Hepatocyte (in vitro differentiated cells): Measurements from ENCODE around the gene UMAD1.

Source experiments
- CTCF ChIP-seq: fragments of 200-600 bp; sonication (generic); IDR thresholded peaks from 2 replicates; pipeline ENCODE4 v1.5.1; 2016; ENCODE audit warnings: antibody characterized with exemption, mild to moderate bottlenecking; ENCODE audit not compliant: poor library complexity
- EZH2 ChIP-seq: fragments of 200-600 bp; sonication (generic); IDR thresholded peaks from 2 replicates; pipeline ENCODE4 v1.6.1; 2016; ENCODE audit warnings: antibody characterized with exemption, mild to moderate bottlenecking, borderline replicate concordance

- TF ChIP-seq CTCF (no peak), EZH2 (no peak)
These were observed 64.8 kb downstream of the UMAD1 start for GRCh38 chr7:7705318-7705717.
